Measurements from ENCODE around the gene HECW1. TPM values are rescaled to one million over a fixed set of nuclear protein-coding genes. Genes with fewer than 3 reads are reported as not detected.

Gene HECW1
- total and polyA plus RNA-seq, 5 donors from 2014 or later: 0.11 to 0.68 (median 0.34) TPM; not detected in 1

GRCh38 chr7:43506460-43506859 is 394.0 kb downstream of the HECW1 start:
- ATAC-seq (ENCODE audit: low read depth in 2 of 2): no peak
- Mint-ChIP-seq H3K9me3 (no peaks in the 10 kb centered on the region), H3K36me3 (no peaks in the 10 kb centered on the region)

DNA sequence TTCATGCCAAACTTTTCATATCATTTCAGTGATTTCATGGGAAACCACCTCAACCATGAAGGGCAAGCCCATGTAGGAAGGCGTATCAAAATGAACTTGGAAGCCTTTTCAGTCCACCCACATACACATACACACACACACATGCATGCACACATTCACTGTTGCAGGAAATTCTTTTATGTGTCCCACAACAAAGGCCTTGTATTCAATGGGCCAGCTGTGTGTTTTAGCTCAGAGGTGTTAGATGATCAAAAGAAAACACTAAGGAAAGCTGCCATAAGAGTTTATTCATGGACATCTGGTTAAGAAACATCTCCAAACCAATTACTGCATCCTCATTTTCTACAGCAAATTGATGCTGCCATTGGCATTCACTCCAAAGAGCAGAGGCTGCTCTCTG is 396.0 kb downstream of the HECW1 start:
- Mint-ChIP-seq H3K36me3 (no peaks in the 10 kb centered on the region), H3K27ac (no peak overlapping the region), H3K9me3 (no peaks in the 10 kb centered on the region), H3K4me3 (no peak overlapping the region), H3K27me3 (no peaks in the 10 kb centered on the region), H3K4me1 (peaks cover 0 to 9% (median 4%) of the 10 kb centered on the region in 4 donors)
- no peaks in the 10 kb centered on the region for H3K9me3 ChIP-seq (ENCODE audit: control insufficient read depth in 2 of 2, low read length in 2 of 2)
- no peak overlapping the region for H3K4me3 ChIP-seq (ENCODE audit: low read depth, low read length)
- no peaks in the 10 kb centered on the region for H3K36me3 ChIP-seq (ENCODE audit: control insufficient read depth, insufficient read depth, low read length)
- H3K4me1 ChIP-seq (ENCODE audit: control insufficient read depth, insufficient read depth, low read length, poor library complexity, severe bottlenecking): no peaks in the 10 kb centered on the region
- H3K27ac ChIP-seq (ENCODE audit: insufficient read depth, low read length, poor library complexity, severe bottlenecking): no peak overlapping the region
- no peak for ATAC-seq (ENCODE audit: low read depth in 2 of 2)
- no peak for DNase-seq
- H3K27me3 ChIP-seq (ENCODE audit: control insufficient read depth, insufficient read depth, low read length): no peaks in the 10 kb centered on the region

More at GRCh38 chr7:43506460-43506859, 394.0 kb downstream of the HECW1 start:
- Mint-ChIP-seq H3K27me3 (no peaks in the 10 kb centered on the region), H3K4me1 (no peaks in the 10 kb centered on the region), H3K27ac (no peak overlapping the region), H3K4me3 (no peak overlapping the region)
- no peak overlapping the region for H3K4me3 ChIP-seq (ENCODE audit: low read depth, low read length)
- H3K9me3 ChIP-seq (ENCODE audit: control insufficient read depth in 2 of 2, low read length in 2 of 2): no peaks in the 10 kb centered on the region
- no peak overlapping the region for H3K27ac ChIP-seq (ENCODE audit: insufficient read depth, low read length, poor library complexity, severe bottlenecking)
- DNase-seq: no peak
- H3K36me3 ChIP-seq (ENCODE audit: control insufficient read depth, insufficient read depth, low read length): no peaks in the 10 kb centered on the region
- H3K4me1 ChIP-seq (ENCODE audit: control insufficient read depth, insufficient read depth, low read length, poor library complexity, severe bottlenecking): no peaks in the 10 kb centered on the region
- peaks cover 4% of the 10 kb centered on the region for H3K27me3 ChIP-seq (ENCODE audit: control insufficient read depth, insufficient read depth, low read length)

DNA sequence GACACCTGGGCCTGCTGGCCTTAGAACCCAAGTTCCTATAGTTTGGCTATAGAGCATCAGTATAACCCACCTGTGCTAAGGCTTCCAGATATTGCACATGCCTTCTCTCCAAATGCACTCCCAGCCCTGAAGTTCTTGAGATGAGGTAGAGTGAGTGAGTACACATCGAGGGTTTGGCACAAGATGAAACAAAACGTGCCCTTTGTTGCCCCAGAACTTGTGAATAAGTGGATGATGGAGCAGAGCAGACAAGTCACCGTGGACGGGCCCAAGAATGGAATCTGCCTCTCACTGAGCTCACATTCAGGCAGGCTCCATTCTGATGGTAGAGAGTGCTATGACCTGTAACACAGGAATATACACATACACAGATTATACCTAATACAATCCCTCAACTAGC is 397.5 kb downstream of the HECW1 start:
- Histone ChIP-seq H3K36me3 (ENCODE audit: control insufficient read depth, insufficient read depth, low read length) (no peaks in the 10 kb centered on the region), H3K27me3 (ENCODE audit: control insufficient read depth, insufficient read depth, low read length) (no peaks in the 10 kb centered on the region), H3K9me3 (ENCODE audit: control insufficient read depth in 2 of 2, low read length in 2 of 2) (no peaks in the 10 kb centered on the region), H3K27ac (ENCODE audit: insufficient read depth, low read length, poor library complexity, severe bottlenecking) (no peak overlapping the region), H3K4me1 (ENCODE audit: control insufficient read depth, insufficient read depth, low read length, poor library complexity, severe bottlenecking) (no peaks in the 10 kb centered on the region), H3K4me3 (ENCODE audit: low read depth, low read length) (no peak overlapping the region)
- no peak for ATAC-seq (ENCODE audit: low read depth in 2 of 2)
- DNase-seq: no peak
- no peak overlapping the region for H3K4me3 Mint-ChIP-seq
- H3K27ac Mint-ChIP-seq: no peak overlapping the region
- H3K27me3 Mint-ChIP-seq: no peaks in the 10 kb centered on the region
- H3K4me1 Mint-ChIP-seq: peaks cover 0 to 11% (median 4%) of the 10 kb centered on the region in 4 donors
- H3K9me3 Mint-ChIP-seq: no peaks in the 10 kb centered on the region
- H3K36me3 Mint-ChIP-seq: no peaks in the 10 kb centered on the region

DNA sequence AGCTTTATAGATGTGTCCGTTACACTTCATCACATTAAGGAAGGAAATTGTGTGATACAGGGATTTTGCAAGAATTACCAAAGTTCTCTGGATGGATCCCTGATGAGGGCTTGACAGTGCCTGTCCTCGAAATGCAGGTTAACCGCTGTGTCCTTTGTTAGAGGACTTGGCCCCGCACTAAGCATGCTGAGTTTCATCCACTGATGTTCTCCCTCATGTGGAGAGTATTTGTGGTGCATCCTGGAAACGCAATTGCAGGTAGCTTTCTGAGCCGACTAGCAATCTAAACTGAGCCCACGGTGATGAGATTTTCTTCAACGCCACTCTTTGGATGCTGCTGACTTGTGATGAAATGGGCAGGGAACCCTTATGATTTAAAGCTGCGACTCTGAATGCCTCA is 398.6 kb downstream of the HECW1 start:
- Mint-ChIP-seq H3K4me3 (no peak overlapping the region), H3K27ac (no peak overlapping the region), H3K27me3 (no peaks in the 10 kb centered on the region), H3K4me1 (peaks cover 0 to 11% (median 4%) of the 10 kb centered on the region in 4 donors), H3K36me3 (no peaks in the 10 kb centered on the region), H3K9me3 (no peaks in the 10 kb centered on the region)
- Histone ChIP-seq H3K4me1 (ENCODE audit: control insufficient read depth, insufficient read depth, low read length, poor library complexity, severe bottlenecking) (no peaks in the 10 kb centered on the region), H3K27ac (ENCODE audit: insufficient read depth, low read length, poor library complexity, severe bottlenecking) (no peak overlapping the region), H3K27me3 (ENCODE audit: control insufficient read depth, insufficient read depth, low read length) (no peaks in the 10 kb centered on the region), H3K4me3 (ENCODE audit: low read depth, low read length) (no peak overlapping the region), H3K9me3 (ENCODE audit: control insufficient read depth in 2 of 2, low read length in 2 of 2) (no peaks in the 10 kb centered on the region), H3K36me3 (ENCODE audit: control insufficient read depth, insufficient read depth, low read length) (no peaks in the 10 kb centered on the region)
- ATAC-seq (ENCODE audit: low read depth in 2 of 2) (no peak), DNase-seq (no peak)

DNA sequence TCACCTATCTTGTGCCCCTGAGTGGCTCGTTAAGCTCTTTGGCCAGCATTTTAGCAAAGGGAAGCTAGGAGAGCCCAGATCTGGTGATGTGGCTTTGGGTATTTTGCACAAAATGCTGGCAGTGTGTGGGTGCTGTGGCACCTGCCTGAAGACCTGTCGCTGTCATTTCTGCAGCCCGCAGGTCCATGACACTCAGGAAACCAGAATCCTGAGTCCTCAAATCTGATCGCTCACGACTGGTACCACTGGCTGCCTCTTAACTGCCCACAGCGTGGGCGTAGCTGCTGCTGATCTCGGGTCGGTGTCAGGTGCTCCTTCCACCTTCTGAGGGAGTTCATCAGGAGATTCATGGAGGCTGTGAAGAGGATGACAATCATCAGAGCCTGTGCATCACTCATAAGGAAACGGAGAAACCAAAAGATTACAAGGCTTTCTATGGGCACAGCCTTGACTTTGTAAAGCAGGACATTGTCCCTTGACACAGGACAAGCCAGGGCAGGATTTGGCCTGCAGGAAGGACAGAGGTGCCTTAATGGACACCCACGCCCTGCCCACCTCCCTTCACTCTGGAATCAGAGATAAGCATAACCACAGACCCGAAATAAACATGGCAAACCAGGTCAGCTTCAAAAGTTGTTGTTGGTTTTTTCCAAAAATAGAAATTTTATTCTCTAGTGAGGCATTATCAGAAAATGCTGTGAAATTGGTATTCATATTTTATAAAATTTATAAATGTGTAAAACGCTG is 399.5 kb downstream of the HECW1 start:
- Mint-ChIP-seq H3K4me3 (peak overlapping the region in 1 of 4 donors; percentile 27), H3K9me3 (no peaks in the 10 kb centered on the region), H3K27me3 (no peaks in the 10 kb centered on the region), H3K27ac (peak overlapping the region in 1 of 3 donors; percentile 10), H3K36me3 (no peaks in the 10 kb centered on the region), H3K4me1 (peaks cover 0 to 15% (median 6%) of the 10 kb centered on the region in 4 donors)
- H3K27ac ChIP-seq (ENCODE audit: insufficient read depth, low read length, poor library complexity, severe bottlenecking): no peak overlapping the region
- H3K4me3 ChIP-seq (ENCODE audit: low read depth, low read length): no peak overlapping the region
- H3K4me1 ChIP-seq (ENCODE audit: control insufficient read depth, insufficient read depth, low read length, poor library complexity, severe bottlenecking): no peaks in the 10 kb centered on the region
- no peaks in the 10 kb centered on the region for H3K36me3 ChIP-seq (ENCODE audit: control insufficient read depth, insufficient read depth, low read length)
- DNase-seq: no peak
- no peak for ATAC-seq (ENCODE audit: low read depth in 2 of 2)
- H3K27me3 ChIP-seq (ENCODE audit: control insufficient read depth, insufficient read depth, low read length): no peaks in the 10 kb centered on the region
- no peaks in the 10 kb centered on the region for H3K9me3 ChIP-seq (ENCODE audit: control insufficient read depth in 2 of 2, low read length in 2 of 2)

DNA sequence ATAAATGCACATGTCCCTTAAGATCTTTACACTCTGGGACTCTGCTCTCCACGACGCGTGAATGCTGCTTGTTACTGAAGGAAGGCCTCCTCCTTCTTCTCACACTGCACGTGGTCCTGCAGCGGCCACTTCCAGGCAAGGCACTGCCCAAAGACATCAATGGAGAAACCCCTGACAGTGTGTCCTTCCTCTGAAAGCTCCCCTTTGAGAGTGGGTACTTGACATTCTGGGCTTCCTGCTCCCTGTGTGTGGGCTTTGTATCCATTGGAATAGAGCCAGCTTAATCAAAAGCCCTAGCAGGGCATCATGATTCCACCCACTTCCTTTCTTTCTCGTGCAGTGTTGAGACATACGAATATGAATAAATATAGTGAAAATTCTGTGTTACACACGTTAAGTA is 400.8 kb downstream of the HECW1 start:
- ATAC-seq (ENCODE audit: low read depth in 2 of 2) (no peak), DNase-seq (no peak)
- Histone ChIP-seq H3K4me1 (ENCODE audit: control insufficient read depth, insufficient read depth, low read length, poor library complexity, severe bottlenecking) (peaks cover 3% of the 10 kb centered on the region), H3K36me3 (ENCODE audit: control insufficient read depth, insufficient read depth, low read length) (no peaks in the 10 kb centered on the region), H3K4me3 (ENCODE audit: low read depth, low read length) (no peak overlapping the region), H3K9me3 (ENCODE audit: control insufficient read depth in 2 of 2, low read length in 2 of 2) (no peaks in the 10 kb centered on the region), H3K27ac (ENCODE audit: insufficient read depth, low read length, poor library complexity, severe bottlenecking) (no peak overlapping the region), H3K27me3 (ENCODE audit: control insufficient read depth, insufficient read depth, low read length) (no peaks in the 10 kb centered on the region)
- Mint-ChIP-seq H3K9me3 (no peaks in the 10 kb centered on the region), H3K4me3 (no peak overlapping the region), H3K36me3 (no peaks in the 10 kb centered on the region), H3K27ac (no peak overlapping the region), H3K27me3 (no peaks in the 10 kb centered on the region), H3K4me1 (peaks cover 0 to 18% (median 9%) of the 10 kb centered on the region in 4 donors)

DNA sequence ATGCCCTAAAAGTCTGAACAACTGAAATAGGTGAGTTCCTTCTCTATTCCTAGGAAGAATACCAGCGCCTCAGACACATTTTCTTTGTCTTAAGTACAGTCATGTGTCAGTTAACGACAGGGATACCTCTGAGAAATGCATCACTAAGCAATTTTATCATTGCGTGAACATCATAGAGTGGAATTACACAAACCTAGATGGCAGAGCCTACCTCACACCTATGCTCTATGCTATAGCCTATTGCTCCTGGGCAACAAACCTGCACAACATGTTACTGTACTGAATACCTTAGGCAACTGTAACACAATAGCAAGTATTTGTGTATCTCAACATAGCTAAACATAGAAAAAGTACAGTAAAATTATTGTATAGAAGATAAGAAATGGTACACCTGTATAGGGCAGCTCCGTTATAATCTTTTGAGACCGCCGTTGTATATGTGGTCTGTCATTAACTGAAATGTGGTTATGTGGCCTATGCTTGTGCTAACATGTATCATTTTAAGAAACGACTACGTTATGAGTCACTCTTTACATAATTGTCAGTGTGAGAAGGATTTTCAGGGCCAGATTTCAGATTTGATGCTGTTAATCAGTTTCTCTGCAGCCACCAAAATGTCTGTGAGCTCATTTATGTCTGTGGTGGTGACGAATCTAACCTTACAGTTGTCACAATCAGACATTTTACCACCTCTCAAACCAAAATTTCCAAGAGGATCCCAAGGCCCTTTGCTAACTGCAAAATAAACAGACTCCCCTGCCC is 404.3 kb downstream of the HECW1 start:
- Histone ChIP-seq H3K9me3 (ENCODE audit: control insufficient read depth in 2 of 2, low read length in 2 of 2) (no peaks in the 10 kb centered on the region), H3K4me1 (ENCODE audit: control insufficient read depth, insufficient read depth, low read length, poor library complexity, severe bottlenecking) (peaks cover 3% of the 10 kb centered on the region), H3K4me3 (ENCODE audit: low read depth, low read length) (peak overlapping the region; percentile 21), H3K27ac (ENCODE audit: insufficient read depth, low read length, poor library complexity, severe bottlenecking) (peak overlapping the region; percentile 36), H3K27me3 (ENCODE audit: control insufficient read depth, insufficient read depth, low read length) (no peaks in the 10 kb centered on the region), H3K36me3 (ENCODE audit: control insufficient read depth, insufficient read depth, low read length) (no peaks in the 10 kb centered on the region)
- Mint-ChIP-seq H3K4me1 (peaks cover 0 to 18% (median 9%) of the 10 kb centered on the region in 4 donors), H3K4me3 (peak overlapping the region in 2 of 4 donors; percentile 4 to 10), H3K36me3 (no peaks in the 10 kb centered on the region), H3K27me3 (no peaks in the 10 kb centered on the region), H3K27ac (peak overlapping the region in 2 of 3 donors; percentile 47 to 51), H3K9me3 (peaks cover 0 to 2% (median 0%) of the 10 kb centered on the region in 7 donors)
- ATAC-seq (ENCODE audit: low read depth in 2 of 2) (peak; percentile 53 to 62), DNase-seq (peak in 2 of 3 donors; percentile 34 to 51)
